Peyer's patch (tissue), 4 donors: ENCODE results near the gene OTX2.

Experiments used
- CTCF ChIP-seq, 6 experiments: fragments of 450-650 bp in 4 of 6; fragments of 200-600 bp in 2 of 6; sonication (generic) in 1 of 6; IDR thresholded peaks; one replicate each; pipeline ENCODE4 v1.5.1; 2017 to 2019; ENCODE audit warnings: antibody characterized with exemption in 6 of 6, mild to moderate bottlenecking in 3 of 6, moderate library complexity in 1 of 6
- POLR2A ChIP-seq, 2 donors: fragments of 450-650 bp; IDR thresholded peaks; one replicate each; pipeline ENCODE4 v1.5.1; 2017; ENCODE audit warnings: antibody characterized with exemption in 2 of 2, mild to moderate bottlenecking in 2 of 2, moderate library complexity in 2 of 2

GRCh38 chr14:56854325-56854724 lies 44.0 kb upstream of the OTX2 start:
- TF ChIP-seq POLR2A (IDR thresholded peaks at IDR 0.05) (no peak), CTCF (IDR thresholded peaks at IDR 0.05) (no peak)
